Amniotic epithelial cell (primary cell): ENCODE results near the gene CTNNA2.

Source experiments
- DNase-seq: peaks from one replicate; pipeline ENCODE4 v3.0.0-alpha.2; 2010; ENCODE audit warnings: low read depth

CTNNA2 gene

GRCh38 chr2:80560326-80560725 is 1047.5 kb downstream of the CTNNA2 start:
- no peak for DNase-seq

DNA sequence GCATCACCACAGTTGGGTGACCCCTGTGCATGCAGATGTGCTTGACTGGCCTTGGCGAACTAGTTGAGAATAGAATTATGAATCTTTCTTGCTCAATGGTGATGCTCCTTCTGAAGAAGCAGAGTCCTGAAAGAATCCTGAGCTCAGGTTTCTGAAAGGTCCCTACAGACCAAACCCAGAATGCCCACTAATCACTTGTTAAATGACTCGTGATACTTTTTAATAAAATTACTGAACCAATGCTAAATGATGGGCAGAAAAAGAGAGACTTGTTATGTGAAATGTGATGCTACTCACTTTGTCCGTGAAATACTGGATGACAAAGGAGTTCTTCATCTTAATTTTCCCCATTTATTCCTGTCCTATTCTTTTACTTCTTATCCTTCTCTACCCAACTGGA is 1055.2 kb downstream of the CTNNA2 start:
- DNase-seq, result no peak

DNA sequence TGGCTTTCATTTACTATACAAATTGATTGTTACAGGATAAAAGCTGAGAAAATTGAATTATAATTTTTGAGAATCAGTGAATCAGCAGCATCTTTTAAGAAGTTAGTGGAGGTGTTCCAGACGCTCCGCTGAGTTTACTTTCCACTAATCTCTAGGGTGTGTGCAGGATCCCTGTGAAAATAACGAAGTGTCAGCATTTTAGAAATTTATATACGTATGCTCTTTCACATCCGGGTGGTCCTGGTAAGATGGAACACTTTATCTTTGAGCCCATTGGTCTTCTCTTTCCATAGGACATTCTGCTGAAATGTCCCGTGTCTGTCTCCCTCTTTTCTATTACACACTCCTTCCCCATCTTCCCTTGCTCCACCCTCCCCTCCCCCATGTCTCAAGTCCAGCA is 1060.3 kb downstream of the CTNNA2 start:
- no peak for DNase-seq

GRCh38 chr2:80573950-80574349 is 1061.1 kb downstream of the CTNNA2 start:
- DNase-seq, result no peak

DNA sequence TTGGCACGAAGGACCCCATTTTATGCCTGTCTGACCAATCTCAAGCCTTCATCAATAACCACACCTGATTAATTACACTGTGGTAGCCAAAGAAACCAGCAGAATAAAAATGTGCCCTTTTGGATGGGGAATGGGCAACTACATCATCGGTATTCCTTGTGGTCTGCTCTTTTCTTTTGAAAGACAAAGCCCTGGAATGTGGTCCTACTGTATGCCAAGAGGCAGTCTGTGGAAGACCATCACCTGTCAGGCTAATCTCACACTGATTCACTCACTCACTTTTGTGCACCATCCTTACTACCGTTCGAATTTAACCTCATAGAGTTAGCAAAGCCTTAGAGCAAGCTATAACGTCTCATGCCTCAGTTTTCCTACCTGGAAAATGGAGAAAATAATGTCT is 1066.9 kb downstream of the CTNNA2 start:
- DNase-seq, result no peak

DNA sequence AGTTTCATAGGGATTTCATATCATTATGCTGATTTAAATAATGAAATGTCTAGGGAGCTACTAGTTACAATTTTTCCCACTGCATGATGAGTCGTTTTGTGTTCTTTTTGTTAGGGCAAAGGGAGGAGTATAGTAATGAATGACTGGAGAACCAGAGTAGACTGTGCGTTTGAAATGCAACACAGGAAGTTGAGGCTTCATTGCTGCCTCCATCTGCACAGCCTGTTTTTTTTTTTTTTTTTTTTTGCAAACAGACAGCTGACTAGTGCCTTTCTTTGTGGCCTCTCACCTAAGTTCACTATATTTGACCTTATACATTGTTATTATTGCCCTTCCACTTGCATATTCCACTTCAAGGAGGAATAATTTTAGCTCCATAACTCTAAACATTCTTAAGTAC is 1078.4 kb downstream of the CTNNA2 start:
- DNase-seq, result no peak

DNA sequence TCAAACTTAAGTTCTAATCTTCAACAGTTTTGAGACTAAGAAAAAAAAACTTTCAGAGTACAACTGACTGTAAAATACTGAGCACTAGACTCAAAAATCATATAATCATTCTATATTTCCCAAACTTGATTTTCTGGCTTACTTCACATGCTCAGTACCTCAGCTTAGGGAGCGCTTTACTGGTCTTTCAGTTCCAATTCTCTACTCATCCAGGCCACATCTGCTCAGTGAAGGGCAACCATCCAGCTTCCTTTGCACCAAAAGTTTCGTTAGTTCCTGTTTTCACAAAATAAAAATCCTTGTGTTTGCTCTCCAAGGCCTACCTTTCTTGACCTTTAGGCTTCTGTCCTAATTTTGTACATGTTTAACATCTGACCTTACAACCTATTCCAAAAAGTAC is 1079.3 kb downstream of the CTNNA2 start:
- DNase-seq, result no peak

DNA sequence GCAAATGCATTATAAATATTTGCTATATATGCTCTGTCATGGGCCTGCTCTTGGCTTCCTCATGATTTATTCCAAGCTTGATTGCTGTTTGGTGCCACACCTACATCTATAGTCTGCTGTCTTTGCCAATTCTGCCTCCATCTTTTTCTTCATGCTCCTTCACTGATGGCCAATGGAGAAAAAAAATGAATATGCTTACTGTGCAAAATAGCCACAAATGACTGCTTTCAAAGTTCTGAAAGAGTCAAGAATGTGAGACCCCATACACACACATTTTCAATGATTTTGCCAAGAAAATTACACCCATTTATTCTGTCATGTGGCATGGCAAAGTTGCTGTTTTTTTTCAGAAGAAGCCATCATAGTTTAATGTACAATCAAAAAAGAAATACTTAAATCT is 1097.3 kb downstream of the CTNNA2 start:
- DNase-seq, result no peak

GRCh38 chr2:80621656-80622055 is 1108.8 kb downstream of the CTNNA2 start:
- no peak for DNase-seq

- DNase-seq, result no peak
Observed at GRCh38 chr2:80624062-80624461, 1111.2 kb downstream of the CTNNA2 start.

GRCh38 chr2:80634590-80634989 is 1121.7 kb downstream of the CTNNA2 start:
- DNase-seq, result no peak

DNA sequence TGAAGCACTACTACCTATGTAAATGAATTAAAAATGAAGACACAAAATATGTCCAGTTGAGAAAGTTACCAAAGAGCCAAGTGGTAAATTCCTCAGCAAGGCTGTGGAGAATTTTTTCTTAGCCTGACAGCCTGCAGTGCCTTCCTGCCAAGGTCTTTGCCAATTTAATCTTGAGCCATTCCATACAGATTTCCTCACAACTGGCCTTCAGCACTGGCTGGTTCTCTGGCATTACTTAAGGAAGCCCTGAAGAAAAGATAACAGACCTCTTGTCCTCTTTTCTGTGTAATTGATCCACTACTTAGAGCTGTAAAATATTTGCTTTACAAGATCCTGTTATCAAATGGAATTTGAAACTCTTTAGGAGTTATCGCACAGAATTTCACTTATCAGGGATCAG is 1125.9 kb downstream of the CTNNA2 start:
- no peak for DNase-seq

- no peak for DNase-seq
Observed at GRCh38 chr2:80642465-80642864, 1129.6 kb downstream of the CTNNA2 start.

GRCh38 chr2:80643598-80643997 is 1130.7 kb downstream of the CTNNA2 start:
- no peak for DNase-seq

DNA sequence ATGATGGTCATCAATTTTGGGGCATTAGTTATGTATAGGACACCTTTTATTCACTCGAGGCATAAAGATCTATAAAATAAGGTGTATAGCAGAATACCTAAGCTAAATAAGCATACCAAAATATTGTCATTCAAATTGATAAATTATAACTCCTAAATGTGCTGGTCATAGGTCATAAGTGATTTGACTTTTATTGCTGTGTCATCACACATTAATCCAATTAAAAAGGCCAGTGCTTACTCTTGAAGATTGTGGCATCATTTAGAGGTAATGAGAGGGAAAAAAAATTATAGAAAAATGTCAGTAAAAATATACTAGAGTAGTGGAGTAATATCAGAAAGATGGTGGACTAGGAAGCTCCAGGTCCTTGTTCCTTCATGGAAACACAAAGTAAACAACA is 1138.6 kb downstream of the CTNNA2 start:
- DNase-seq, result no peak

DNA sequence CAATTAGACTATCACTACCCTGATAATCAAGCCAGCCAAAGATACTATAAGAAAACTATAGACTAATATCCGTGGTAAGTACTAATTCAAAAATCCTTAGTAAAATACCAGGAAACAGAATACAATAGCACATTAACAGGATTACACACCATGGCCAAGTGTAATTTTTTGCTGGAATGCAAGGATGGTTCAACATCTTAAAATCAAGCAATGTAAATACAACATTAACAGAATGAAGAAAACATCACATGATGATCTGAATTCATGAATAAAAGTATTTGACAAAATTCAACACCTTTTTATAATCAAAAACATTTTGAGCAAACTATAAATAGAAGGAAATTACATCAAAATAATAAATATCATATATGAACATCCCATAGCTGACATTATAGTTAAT is 1142.4 kb downstream of the CTNNA2 start:
- no peak for DNase-seq

DNA sequence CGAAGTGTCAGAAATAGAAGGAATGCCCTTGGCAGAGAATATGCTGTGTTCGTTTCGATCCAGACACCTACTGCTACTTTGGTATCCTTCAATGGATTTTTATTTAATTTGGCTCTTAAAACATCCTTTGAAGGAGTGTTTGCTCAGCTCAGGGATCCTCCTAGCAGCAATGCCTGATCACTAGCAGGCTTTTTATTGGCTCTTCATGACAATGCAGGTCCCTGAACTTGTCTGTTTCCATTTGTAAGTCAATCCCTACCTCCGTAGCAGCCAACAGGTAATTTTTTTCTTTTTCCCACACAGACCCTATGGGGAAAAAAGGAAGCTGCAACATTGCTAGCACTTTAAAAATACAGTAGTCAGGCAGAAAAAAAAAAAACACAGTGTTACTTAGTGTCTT is 1157.9 kb downstream of the CTNNA2 start:
- DNase-seq, result no peak

DNA sequence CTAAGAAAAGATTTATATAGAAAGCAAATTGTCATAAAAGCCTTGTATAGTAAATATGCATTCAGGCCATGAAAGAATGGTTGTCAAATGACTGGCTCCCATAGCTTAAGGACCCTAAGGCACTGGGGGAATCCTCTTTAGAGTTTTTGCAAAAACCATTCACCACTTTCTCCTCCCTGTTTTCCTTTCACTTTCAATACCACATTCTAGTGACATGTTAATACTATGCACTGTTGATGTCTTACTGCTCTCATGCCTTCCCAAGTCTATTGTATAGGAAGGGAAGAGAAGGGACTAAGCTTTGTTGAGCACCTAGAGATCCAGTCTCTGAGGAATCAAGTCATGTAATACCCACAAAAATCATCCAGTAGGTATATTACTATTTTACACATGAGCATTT is 1174.7 kb downstream of the CTNNA2 start:
- no peak for DNase-seq

DNA sequence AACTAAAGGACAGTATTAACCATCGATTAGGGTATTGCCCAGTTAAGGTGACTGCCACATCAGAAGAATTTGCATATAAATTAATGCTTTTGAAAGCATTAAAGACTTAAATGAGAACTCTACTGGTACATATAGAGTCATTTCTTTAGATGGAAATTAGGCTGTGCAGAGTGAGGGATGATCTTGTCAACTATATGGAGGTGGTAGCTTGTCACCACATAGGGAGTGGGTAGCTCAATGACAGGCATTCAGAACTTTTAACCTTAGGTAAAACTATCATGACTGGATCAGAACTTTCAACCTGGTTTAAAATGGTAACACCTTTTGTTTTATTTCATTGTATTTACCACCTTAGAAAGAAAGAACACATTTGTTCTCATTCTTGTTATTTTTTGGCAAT is 1176.3 kb downstream of the CTNNA2 start:
- DNase-seq, result no peak
